Caco-2 (cell line): ENCODE measurements around the gene ADAM15. TPM values are rescaled to one million over a fixed set of nuclear protein-coding genes. Genes with fewer than 3 reads are reported as not detected.
A peak's percentile ranks its signal among the peaks of the same experiment; 100 is the strongest.

Source experiments
- BruUV-seq: library from RNA; stranded (reverse); fragments of 400-500 nt; replicated peaks from 2 replicates; lab custom pipeline; 2021; lab: Mats Ljungman, UMichigan
- CTCF ChIA-PET: fragments of 300-600 bp; sonication (Branson Sonifier 250); formaldehyde crosslinking; loops from one replicate; lab custom pipeline; 2022; ENCODE audit warnings: antibody characterized with exemption; lab: Charles Lee
- POLR2A ChIA-PET: fragments of 300-600 bp; sonication (Branson Sonifier 250); formaldehyde crosslinking; loops from one replicate; lab custom pipeline; 2022; ENCODE audit warnings: antibody characterized with exemption; lab: Charles Lee
- DNase-seq, 2 experiments: peaks; one replicate each; pipeline versions ENCODE4 v3.0.0 to v3.0.0-alpha.2; 2020 to 2022
- H3K27me3 ChIP-seq: replicated peaks from 2 replicates; pipeline ENCODE4 v1.6.0; 2011; ENCODE audit warnings: low read length; ENCODE audit not compliant: control insufficient read depth, insufficient read depth
- H3K36me3 ChIP-seq: 2 replicates; pipeline ENCODE4 v1.5.1; 2011; ENCODE audit warnings: low read length; ENCODE audit not compliant: control insufficient read depth, insufficient read depth
- H3K4me1 ChIP-seq: fragments of 250-450 bp; sonication (Bioruptor Pico); 2 replicates; pipeline ENCODE4 v1.5.1; 2020; ENCODE audit warnings: mild to moderate bottlenecking
- H3K4me3 ChIP-seq: 2 replicates; pipeline ENCODE4 v1.5.1; 2011; ENCODE audit warnings: low read depth, mild to moderate bottlenecking, control low read depth, low read length
- H3K9me3 ChIP-seq: fragments of 250-450 bp; sonication (Bioruptor Pico); 2 replicates; pipeline ENCODE4 v1.5.1; 2020; ENCODE audit warnings: mild to moderate bottlenecking, moderate library complexity
- H3K27ac Mint-ChIP-seq: one replicate; pipeline ENCODE4 v1.8.0; 2022; ENCODE audit warnings: mixed read lengths; ENCODE audit not compliant: unreplicated experiment
- H3K27me3 Mint-ChIP-seq: one replicate; pipeline ENCODE4 v1.8.0; 2022; ENCODE audit warnings: mixed read lengths; ENCODE audit not compliant: insufficient read depth, unreplicated experiment
- H3K36me3 Mint-ChIP-seq: one replicate; pipeline ENCODE4 v1.8.0; 2022; ENCODE audit warnings: mild to moderate bottlenecking, mixed read lengths; ENCODE audit not compliant: insufficient read depth, unreplicated experiment
- H3K4me1 Mint-ChIP-seq: one replicate; pipeline ENCODE4 v1.8.0; 2022; ENCODE audit warnings: low read depth, mixed read lengths; ENCODE audit not compliant: unreplicated experiment
- H3K4me3 Mint-ChIP-seq: one replicate; pipeline ENCODE4 v1.8.0; 2022; ENCODE audit warnings: mild to moderate bottlenecking, moderate library complexity, mixed read lengths; ENCODE audit not compliant: unreplicated experiment
- H3K9me3 Mint-ChIP-seq: one replicate; pipeline ENCODE4 v1.8.0; 2022; ENCODE audit warnings: mixed read lengths; ENCODE audit not compliant: unreplicated experiment
- CTCF ChIP-seq, 2 experiments: fragments of 200-600 bp in 1 of 2; IDR thresholded peaks; 1 replicate in 1 of 2; 2 replicates in 1 of 2; pipeline versions ENCODE4 v1.5.1 to v1.8.0; 2011 to 2022; ENCODE audit warnings: antibody characterized with exemption in 1 of 2, control low read depth in 1 of 2, inconsistent platforms in 1 of 2, low read depth in 1 of 2, low read length in 1 of 2, mild to moderate bottlenecking in 1 of 2, moderate library complexity in 1 of 2; ENCODE audit not compliant: insufficient read depth in 1 of 2, severe bottlenecking in 1 of 2, unreplicated experiment in 1 of 2
- intact Hi-C: fragments of 100-400 bp; cut with micrococcal nuclease; formaldehyde crosslinking; loops from one replicate; pipeline ENCODE4 v1.10.0; 2022; ENCODE audit not compliant: unreplicated experiment
- total RNA-seq: library from RNA; stranded (reverse); gene quantifications from 2 replicates; pipeline ENCODE4 v1.2.3, GENCODE V29; 2022

The ADAM15 gene
- total RNA-seq, 1 experiment from 2014 or later, result 44.0 TPM

GRCh38 chr1:155057788-155058211 is 6.7 kb downstream of the ADAM15 start:
- no peaks in the 10 kb centered on the region for H3K27me3 Mint-ChIP-seq
- H3K27ac Mint-ChIP-seq, result no peak overlapping the region
- H3K36me3 Mint-ChIP-seq, result peaks cover 12% of the 10 kb centered on the region
- intact Hi-C loops, result no loop called here
- H3K4me3 ChIP-seq, result no peak overlapping the region
- no peak for DNase-seq
- ChIA-PET CTCF (interaction anchor here (0.8 to 2.8 kb wide), 6 partner anchors 10 to 96 kb away, joined by 3 to 13 read pairs (median 4); partner anchors contain the start of gene PYGO2), POLR2A (interaction anchor here (0.6 to 1.2 kb wide), 2 partner anchors 84 to 498 kb away, joined by 3 read pairs; no protein-coding TSS in a partner anchor)
- no peaks in the 10 kb centered on the region for H3K9me3 ChIP-seq
- H3K27me3 ChIP-seq, result no peaks in the 10 kb centered on the region
- H3K4me1 ChIP-seq, result 0 out of 2 replicates have a peak, but pooled peaks cover 10% of the 10 kb centered on the region
- no peaks in the 10 kb centered on the region; the same call in 1 of the 2 replicates for H3K36me3 ChIP-seq
- peaks cover 6% of the 10 kb centered on the region for H3K4me1 Mint-ChIP-seq
- no peaks in the 10 kb centered on the region for H3K9me3 Mint-ChIP-seq
- no TSS peak for BruUV-seq
- no peak overlapping the region for H3K4me3 Mint-ChIP-seq
- peak in 1 of 2 experiments; percentile 21 for TF ChIP-seq CTCF (IDR thresholded peaks at IDR 0.05; ENCODE audit: insufficient read depth in 1 of 2, low read depth in 1 of 2, low read length in 1 of 2, severe bottlenecking in 1 of 2, unreplicated experiment in 1 of 2)

GRCh38 chr1:155060736-155061135 is 9.6 kb downstream of the ADAM15 start:
- Histone ChIP-seq H3K9me3 (no peaks in the 10 kb centered on the region), H3K36me3 (no peaks in the 10 kb centered on the region; the same call in 1 of the 2 replicates), H3K27me3 (no peaks in the 10 kb centered on the region), H3K4me3 (no peak overlapping the region), H3K4me1 (0 out of 2 replicates have a peak, but pooled peaks cover 19% of the 10 kb centered on the region)
- Mint-ChIP-seq H3K9me3 (no peaks in the 10 kb centered on the region), H3K27me3 (no peaks in the 10 kb centered on the region), H3K36me3 (peaks cover 15% of the 10 kb centered on the region), H3K27ac (no peak overlapping the region), H3K4me1 (peaks cover 22% of the 10 kb centered on the region), H3K4me3 (no peak overlapping the region)
- intact Hi-C loops, result loop anchor here (1.0 to 5.0 kb wide), 4 partner anchors 10 to 103 kb away; partner anchors contain the start of genes CKS1B, PBXIP1 and SHC1
- POLR2A ChIA-PET, result no interaction called here
- CTCF ChIA-PET, result interaction anchor here (0.6 to 2.3 kb wide), 14 partner anchors 9 to 107 kb away, joined by 3 to 24 read pairs (median 7); partner anchors contain the start of genes ADAM15, EFNA3 and FLAD1
- no peak for TF ChIP-seq CTCF (IDR thresholded peaks at IDR 0.05; ENCODE audit: insufficient read depth in 1 of 2, low read depth in 1 of 2, low read length in 1 of 2, severe bottlenecking in 1 of 2, unreplicated experiment in 1 of 2)
- no TSS peak for BruUV-seq
- DNase-seq, result no peak

GRCh38 chr1:155061381-155062150 is 10.4 kb downstream of the ADAM15 start:
- POLR2A ChIA-PET, result no interaction called here
- intact Hi-C loops, result loop anchor here (1.0 to 5.0 kb wide), 4 partner anchors 11 to 104 kb away; partner anchors contain the start of genes CKS1B, PBXIP1 and SHC1
- no peak overlapping the region for H3K27ac Mint-ChIP-seq
- CTCF ChIA-PET, result interaction anchor here (0.6 to 2.3 kb wide), 19 partner anchors 8 to 1393 kb away, joined by 3 to 24 read pairs (median 6); partner anchors contain the start of genes ADAM15, CKS1B, EFNA3 and FLAD1
- H3K9me3 Mint-ChIP-seq, result no peaks in the 10 kb centered on the region
- Histone ChIP-seq H3K4me1 (0 out of 2 replicates have a peak, but pooled peaks cover 19% of the 10 kb centered on the region), H3K9me3 (no peaks in the 10 kb centered on the region), H3K4me3 (no peak overlapping the region), H3K36me3 (peaks cover 2% of the 10 kb centered on the region; the same call in 1 of the 2 replicates), H3K27me3 (no peaks in the 10 kb centered on the region)
- no TSS peak for BruUV-seq
- no peaks in the 10 kb centered on the region for H3K27me3 Mint-ChIP-seq
- H3K4me3 Mint-ChIP-seq, result no peak overlapping the region
- peak; percentile 85 to 91 for DNase-seq
- peaks cover 19% of the 10 kb centered on the region for H3K36me3 Mint-ChIP-seq
- peaks cover 22% of the 10 kb centered on the region for H3K4me1 Mint-ChIP-seq
- TF ChIP-seq CTCF (IDR thresholded peaks at IDR 0.05; ENCODE audit: insufficient read depth in 1 of 2, low read depth in 1 of 2, low read length in 1 of 2, severe bottlenecking in 1 of 2, unreplicated experiment in 1 of 2), result peak; percentile 98
